GM23248 (cell line): ENCODE results near the gene SLC36A4.

Source experiments
- EZH2 ChIP-seq: fragments of 200-600 bp; sonication (generic); IDR thresholded peaks from 2 replicates; pipeline ENCODE4 v1.6.1; 2018; ENCODE audit warnings: antibody characterized with exemption, mild to moderate bottlenecking; ENCODE audit not compliant: insufficient read depth, poor library complexity, severe bottlenecking
- EZH2phosphoT487 ChIP-seq: fragments of 200-600 bp; sonication (generic); IDR thresholded peaks from 2 replicates; pipeline ENCODE4 v1.6.1; 2018; ENCODE audit warnings: antibody characterized with exemption, moderate library complexity, mild to moderate bottlenecking, low read depth; ENCODE audit not compliant: insufficient read depth

GRCh38 chr11:93234602-93235207 is 36.9 kb upstream of the SLC36A4 start:
- TF ChIP-seq EZH2: no peak
- no peak for TF ChIP-seq EZH2phosphoT487
